HG03097 (cell line): ENCODE data around the gene ATXN2L.

Experiments used
- ATAC-seq: cut with Tn5 transposase; IDR thresholded peaks from one replicate; pipeline ENCODE4 v1.9.1; 2021; ENCODE audit not compliant: unreplicated experiment, low FRiP score

Gene ATXN2L

DNA sequence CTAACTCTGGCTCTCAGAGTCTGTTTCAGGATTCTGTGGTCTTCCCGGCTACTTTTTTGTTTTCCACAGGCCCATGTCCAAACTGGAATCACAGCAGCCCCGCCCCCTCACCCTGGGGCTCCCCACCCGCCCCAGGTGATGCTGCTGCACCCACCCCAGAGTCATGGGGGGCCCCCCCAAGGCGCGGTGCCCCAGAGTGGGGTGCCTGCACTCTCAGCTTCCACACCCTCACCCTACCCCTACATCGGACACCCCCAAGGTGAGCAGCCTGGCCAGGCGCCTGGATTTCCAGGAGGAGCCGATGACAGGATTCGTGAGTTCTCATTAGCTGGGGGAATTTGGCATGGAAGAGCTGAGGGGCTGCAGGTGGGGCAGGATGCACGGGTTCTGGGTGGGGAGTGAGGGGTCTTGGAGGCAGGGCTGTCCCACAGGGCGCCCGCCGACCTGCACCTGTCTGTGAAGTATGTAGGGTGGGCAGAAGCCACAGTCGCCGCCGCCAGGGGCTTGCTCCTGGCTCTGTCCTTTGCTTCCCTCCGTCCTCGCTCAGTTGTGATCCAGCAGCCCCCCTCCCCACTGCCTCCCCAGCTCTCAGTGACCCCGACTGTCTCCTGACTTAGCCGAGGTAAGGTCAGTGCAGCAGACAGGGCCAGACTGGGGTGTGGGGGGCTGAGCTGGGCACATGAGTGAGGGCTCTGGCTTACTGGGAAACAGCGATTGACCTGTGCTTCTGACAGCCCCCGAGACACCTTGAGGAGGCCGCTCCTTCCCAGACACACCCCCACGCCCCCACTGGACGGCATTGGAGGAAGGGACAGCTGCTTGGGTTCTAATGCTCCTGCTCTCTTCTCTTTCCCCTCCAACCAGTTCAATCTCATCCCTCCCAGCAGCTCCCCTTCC is 13.3 kb downstream of the ATXN2L start:
- ATAC-seq, result no peak

DNA sequence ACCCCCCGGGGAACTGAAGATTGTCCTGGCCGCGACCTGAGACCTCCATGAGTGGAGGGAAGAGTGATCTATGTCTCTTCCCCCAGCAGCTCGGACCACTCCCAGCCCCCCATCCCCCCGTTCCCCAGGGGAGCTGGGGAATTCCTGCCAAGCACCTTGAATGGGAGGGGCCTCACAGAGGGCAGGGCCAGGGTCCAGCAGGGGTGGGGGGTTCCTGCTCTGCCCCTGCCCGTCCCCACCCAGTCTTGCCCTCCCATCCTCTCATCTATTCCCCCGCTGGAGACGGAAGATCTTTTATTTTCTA is 13.9 kb downstream of the ATXN2L start:
- ATAC-seq, result no peak

DNA sequence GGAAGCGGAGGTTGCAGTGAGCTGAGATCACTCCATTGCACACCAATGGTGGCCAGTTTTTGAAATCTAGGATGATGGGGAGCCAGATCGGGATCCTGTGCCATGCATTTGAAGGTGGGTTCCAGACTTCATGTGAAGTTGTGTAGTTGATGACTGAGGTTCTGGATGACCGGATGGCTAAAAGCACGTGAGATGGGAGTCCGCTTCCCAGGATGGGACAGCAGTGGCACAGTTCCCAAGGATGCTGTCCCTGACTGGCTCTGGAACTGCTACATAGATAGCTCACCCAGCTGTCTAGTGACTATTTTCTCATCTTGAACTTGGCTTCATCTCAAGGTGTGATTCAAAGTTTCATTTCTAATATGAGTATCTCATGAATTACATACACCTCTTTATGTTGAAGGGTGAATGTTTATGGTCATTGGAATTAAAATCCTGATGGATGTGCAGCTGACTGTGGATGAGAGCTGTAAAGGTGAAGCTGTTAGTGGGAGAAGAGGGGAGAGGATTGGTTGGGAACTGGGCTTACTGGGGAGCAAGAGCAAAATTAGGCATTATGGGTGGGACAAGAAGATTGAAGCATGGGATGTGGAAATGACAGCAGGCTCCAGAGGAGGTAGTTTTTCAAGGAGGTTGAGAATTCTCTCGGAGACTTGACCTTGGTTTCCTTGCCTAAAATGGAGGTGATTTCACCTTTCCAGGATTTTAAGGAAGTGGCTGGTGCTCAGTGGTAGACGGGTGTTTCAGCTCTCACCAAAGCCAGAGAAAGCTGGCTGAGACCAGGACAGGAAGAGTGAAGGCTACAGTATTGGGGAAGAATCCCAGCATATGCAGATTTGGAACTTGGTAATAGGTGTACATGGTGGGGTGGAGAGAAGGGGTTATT is 15.1 kb downstream of the ATXN2L start:
- ATAC-seq, result no peak

DNA sequence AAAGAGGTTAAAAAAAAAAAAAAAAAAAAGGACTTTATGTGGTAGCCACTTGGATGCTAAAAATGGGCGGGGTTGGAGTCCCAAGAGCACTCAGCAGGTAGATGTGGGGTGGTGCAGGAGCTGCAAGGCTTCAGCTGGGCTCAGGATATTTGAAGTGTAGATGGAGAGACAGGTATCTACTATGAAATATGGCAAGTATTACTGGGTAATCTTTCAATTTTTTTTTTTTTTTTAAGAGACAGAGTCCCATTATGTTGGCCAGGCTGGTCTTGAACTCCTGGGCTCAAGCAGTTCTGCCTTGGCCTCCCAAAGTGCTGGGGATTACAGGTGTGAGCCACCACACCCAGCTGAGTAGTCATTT is 15.7 kb downstream of the ATXN2L start:
- ATAC-seq, result no peak

DNA sequence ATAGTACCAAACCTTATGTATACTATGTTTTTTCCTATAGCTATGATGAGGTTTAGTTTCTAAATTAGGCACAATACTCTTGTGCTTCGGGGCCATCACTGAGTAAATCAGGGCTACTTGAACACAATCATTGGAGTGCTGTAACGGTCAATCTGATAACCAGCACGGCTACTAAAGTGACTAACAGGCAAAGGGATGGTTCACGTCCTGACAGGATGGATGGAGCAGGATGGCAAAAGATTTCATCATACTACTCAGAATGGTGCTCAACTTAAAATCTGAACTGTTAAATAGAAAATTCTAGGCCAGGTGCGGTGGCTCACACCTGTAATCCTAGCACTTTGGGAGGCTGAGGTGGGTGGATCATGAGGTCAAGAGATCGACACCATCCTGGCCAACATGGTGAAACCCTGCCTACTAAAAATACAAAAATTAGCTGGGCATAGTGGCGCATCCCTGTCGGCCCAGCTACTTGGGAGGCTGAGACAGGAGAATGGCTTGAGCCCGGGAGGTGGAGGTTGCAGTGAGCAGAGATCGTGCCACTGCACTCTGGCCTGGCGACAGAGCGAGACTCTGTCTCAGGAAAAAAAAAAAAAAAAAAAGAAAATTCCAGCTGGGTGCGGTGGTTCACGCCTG is 16.3 kb downstream of the ATXN2L start:
- ATAC-seq, result no peak

DNA sequence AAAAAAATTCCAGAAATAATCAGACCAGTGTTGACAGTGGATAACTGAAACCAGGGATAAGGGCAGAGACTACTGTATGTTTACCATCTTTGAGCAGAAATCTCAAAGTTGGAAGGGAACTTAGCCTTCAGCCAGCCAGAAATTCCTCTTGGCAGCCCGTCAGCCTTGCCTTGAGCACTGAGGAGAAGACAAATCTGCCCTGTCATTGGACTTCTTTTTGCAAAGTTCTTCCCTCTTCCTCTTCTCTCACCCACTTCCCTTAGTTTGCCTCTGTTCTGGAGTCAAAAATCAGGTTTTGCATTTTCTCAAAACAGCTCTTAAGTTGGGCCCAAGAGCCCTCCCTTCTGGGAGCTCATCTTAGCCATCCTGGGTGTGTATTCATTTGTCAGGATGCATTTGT is 17.1 kb downstream of the ATXN2L start:
- ATAC-seq, result no peak

DNA sequence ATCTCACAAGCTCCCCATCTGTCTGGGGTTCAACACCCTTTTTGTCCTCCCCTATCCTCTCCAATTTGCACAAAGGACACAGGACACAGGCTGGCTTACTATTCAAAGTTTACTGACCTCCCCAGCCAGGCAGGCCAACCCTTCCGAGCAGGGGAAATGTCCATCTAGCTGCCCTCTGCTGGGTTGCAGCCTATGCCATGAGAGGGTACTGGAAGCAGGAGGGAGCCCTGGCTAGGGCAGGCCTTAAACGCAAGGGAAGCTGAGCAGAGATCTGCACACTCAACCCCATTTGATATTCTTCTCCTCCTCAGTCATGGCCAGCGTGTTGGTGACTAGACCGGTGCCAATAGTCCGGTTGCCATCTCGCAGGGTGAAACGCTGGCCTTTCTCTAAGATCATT is 19.9 kb downstream of the ATXN2L start:
- no peak for ATAC-seq

DNA sequence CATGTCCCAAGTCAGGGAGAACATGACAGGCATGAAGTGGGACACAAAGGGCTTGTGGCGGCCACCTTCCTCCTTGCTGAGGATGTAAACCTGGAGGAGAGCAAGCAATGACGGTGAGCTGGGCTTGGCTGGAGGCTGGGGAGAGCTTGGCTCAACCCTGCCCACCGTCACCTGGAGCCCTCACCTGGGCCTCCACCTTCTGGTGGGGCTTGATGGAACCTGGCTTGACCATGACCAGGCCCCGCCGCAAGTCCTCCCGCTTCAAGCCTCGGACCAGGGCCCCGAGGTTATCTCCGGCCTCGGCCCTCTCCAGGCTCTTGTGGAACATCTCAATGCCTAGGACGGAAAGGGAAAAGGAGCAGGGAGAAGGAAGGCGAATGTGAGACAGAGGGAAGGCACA is 21.0 kb downstream of the ATXN2L start:
- ATAC-seq, result no peak

DNA sequence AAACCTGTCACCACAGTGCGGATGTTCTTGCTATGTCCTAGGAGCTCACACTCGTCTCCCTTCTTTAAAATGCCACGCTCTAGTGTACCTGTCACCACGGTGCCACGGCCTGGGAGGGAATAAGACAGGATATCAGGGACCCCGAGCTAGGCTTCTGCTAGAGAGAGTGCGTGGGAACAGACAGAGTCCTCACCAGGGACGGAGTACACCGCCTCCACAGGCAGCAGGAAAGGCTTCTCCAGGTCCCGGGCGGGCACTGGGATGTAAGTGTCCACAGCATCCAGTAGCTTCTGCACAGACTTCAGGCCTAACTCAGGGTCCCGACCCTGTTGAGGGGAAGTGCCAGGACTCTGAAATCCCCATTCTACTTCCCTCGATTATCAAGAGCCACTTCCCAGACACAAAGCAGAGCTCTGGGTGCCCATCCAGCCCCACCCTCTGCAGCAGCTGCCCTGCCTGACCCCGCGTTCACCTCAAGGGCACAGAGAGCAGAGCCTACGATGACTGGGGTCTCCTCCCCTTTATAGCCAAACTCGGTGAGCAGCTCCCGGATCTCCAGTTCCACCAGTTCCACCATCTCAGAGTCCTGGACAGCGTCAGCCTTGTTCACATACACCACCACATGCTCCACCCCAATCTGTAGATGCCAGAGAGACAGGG is 21.6 kb downstream of the ATXN2L start:
- ATAC-seq, result no peak

DNA sequence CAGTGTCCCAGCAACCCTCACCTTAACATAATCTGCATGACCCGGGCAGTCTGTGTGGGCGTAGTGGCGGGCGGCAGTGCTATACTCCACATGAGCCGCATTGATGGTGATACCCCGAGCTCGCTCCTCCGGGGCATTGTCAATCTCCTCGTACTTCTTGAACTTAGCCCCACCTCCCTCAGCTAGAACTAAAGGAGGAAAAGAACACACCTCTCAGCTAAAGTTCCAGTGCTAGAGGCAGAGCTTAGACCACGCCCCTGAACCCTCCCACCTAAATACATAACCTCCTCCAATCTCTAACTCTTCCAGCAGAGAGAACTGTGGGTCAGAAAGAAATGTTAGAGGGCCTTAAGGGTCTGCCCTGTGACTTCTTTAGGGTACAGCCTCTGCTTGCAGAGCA is 22.5 kb downstream of the ATXN2L start:
- no peak for ATAC-seq

DNA sequence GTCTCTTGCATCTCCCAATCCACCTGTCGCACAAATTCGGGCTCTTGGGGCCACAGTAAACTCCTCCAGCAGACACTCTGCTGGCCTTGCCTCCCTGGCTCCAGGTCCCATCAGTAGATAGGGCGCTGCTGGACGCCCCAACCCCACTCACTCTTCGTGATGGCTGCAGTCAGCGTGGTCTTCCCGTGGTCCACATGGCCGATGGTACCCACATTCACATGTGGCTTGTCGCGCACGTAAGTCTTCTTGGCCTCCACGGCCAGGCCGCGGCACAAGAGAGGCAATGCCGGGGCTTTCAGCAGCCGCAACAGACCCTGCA is 22.9 kb downstream of the ATXN2L start:
- ATAC-seq, result peak; percentile 4

DNA sequence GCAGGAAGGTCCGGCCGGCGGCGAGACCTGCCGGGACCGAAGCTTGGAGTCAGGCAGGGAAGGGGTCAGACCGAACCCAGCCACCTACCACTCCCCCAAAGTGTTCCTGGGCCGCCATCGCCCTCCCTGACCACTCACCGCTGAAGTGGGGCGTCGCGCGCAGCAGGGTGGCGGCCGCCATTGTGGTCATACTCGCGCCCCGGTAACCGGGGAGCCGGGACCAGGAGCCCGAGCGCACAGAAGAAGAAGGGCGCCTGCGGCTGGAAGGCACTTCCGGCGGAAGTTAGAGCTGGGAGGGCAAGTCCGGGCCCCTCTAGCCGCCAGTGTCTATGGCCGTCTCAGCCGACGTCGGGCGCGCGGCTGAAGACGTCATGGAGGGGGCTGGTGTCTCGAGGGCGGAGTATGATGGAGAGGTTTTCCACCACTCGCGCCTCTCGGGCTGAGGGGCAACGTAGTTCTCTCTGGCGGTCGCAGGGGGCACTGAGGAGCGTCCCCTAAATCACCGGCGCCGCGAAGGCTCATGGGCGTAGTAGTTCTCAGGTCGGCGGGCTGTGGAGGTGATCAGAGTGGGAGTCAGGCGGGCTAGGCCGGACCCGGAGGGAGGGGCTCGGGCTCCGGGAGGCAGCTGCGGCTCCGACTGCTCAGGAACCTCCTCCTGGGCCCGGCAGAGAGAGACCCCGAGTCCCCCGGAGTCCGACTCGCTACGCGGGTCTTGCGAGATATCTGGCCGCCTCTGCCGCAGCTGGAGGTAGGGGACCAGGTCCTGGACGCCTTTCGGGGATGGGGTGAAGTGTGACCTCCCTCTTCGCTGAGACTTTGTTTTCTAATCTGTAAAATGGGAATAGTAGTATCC is 23.5 kb downstream of the ATXN2L start, which contains the start of gene TUFM:
Gene TUFM, minus strand, starts transcription at position 269 of the 853 bp plus-strand sequence. Its CDS starts 79 bp downstream, at position 190.
- ATAC-seq, result peak; percentile 87

DNA sequence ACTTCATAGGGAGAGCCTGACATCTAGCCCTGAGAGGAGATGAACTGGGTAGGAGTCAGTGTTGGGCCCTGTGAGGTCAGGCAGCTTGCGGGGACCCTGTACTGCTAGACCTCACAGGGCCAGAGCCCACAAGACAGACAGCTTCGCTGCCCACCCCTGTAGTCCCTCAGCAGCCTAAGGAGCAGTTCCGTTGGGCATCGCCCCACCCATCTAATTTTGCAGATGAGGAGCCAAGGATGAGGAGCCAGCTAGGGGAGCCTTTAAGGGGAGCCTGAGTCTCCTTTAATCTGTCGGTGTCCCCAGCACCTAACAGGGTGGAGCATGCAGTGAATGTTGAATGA is 24.1 kb downstream of the ATXN2L start:
- peak; percentile 5 for ATAC-seq

DNA sequence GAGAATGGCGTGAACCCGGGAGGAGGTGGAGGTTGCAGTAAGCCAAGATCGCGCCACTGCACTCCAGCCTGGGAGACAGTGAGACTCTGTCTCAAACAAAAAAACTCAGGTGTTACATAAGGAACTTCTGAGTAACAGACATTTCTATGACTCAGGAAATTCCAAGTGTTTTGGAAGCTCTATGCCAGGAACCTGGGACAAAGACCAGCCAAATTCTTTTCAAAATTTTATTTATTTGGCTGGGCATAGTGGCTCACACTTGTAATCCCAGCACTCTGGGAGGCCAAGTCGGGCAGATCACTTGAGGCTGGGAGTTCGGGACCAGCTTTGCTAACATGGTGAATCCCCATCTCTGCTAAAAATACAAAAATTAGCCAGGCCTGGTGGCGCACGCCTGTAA is 35.6 kb downstream of the ATXN2L start:
- ATAC-seq, result no peak

DNA sequence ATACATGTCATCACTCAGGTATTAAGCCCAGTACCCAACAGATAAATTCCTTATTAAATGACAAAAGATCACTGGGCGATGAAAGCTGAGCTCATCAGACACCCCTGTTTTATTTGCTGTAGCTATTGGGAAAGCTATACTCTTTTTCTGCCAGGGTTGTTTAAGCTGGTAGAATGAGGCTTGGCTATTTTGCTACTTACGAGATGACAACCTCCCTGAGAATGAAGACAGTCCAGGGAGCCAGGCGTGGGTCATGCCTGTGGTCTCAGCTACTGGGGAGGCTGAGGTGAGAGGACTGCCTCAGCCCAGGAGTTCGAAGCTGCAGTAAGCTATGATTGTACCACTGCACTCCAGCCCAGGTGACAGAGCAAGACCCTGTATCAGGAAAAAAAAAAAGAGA is 36.5 kb downstream of the ATXN2L start:
- no peak for ATAC-seq

DNA sequence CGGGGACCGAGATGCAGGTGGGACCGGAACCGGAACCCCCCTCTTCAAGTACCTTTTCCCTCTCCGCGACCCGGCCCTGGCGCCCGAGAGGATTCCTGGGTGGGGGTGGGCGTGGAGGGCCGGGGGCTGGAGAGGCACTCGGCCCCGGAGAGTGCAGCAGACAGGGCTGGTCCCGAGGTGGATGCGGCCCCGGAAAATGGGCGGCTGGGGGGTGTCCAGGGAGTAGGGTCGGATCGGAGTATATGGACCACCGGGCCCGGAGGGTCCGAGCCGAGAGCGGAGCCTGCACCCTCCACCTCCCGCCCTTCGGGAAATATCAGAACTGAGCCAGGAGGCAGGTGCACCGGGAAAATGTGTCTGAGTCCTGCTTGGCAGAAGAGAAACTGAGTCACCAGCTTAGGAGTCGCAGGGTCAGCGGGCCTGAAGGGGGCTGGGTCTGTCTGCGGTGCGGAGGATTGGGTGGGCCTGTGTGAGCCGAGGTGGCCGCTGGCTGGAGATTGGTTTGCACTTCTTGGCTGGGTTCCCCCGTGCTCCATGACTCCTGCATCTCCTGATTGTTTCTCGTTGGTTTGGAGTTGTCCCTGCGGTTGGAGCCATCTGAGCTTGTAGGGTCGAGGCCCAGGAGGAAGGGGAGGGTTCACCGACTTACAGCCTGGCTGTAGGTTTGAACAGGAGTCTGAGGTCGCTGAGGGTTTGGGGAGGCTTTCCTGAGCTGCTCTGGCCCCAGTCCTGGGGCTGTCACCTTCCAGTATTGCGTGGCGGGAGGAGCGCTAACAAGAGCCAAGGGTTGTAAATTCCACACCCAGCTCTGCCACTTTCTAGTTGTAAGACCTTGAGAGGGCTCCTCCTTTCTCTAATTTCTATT is 41.4 kb downstream of the ATXN2L start:
- ATAC-seq, result peak; percentile 10

DNA sequence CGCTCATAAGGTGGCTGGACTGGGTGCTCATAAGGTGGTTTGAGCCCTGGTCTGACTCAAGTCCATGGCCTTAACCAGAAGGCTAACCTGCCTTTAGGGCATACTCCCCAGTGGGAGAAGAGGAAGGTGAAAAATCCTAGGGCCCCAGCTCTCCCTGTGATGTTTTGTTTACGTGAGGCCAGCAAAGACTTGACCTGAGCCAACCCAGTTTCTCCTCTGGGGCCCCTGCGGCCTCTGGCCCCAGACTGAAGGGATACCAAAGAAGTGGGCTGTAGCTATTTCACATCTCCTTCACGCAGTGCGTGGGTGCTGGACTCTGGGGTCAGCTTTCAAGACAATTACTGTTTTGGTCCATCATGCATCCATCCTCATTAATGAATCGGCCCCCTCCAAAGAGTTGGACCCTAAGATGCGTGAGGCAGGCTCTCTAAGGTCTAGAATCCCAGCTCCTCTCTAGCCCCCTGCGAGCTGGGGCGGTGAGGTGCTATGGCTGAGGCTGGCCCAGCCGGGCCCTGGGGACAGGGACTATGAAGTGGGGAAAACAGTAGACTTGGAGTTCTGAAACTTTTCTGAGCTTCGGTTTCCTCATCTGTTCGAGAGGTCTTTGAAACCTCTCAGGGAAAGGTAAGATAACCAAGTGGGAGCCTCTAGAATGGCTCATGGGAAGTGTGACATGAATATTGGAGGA is 42.3 kb downstream of the ATXN2L start:
- no peak for ATAC-seq

DNA sequence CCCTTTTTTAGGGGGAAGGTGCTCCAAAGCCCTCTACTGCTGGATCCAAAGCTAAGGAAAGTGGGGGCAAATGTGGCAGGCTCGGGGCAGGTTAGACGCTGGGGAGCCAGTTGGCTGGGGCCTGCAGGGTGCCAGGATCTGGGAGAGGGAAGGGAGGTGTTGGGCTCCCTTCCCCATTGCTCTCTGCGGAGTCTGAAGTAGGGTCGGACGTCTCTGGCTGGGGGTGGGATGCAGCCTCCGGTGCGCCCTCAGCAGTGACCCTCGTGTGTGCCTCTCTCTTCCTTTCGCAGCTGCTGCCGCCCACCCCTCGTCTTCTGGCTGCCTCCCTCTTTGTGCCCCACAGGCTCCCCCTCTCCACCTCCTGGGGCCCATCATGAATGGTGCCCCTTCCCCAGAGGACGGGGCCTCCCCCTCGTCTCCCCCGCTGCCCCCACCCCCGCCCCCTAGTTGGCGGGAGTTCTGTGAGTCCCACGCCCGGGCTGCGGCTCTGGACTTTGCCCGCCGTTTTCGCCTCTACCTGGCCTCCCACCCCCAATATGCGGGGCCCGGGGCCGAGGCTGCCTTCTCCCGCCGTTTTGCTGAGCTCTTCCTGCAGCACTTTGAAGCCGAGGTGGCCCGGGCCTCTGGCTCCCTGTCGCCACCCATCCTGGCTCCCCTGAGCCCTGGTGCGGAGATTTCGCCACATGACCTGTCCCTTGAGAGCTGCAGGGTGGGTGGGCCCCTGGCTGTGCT is 43.1 kb downstream of the ATXN2L start:
- no peak for ATAC-seq
